Gastrocnemius medialis (tissue), 4 donors: ENCODE measurements around the gene NKAPL.

Experiments
- CTCF ChIP-seq, 5 experiments: fragments of 450-650 bp in 3 of 5; fragments of 200-600 bp in 2 of 5; sonication (generic) in 2 of 5; IDR thresholded peaks in 4 of 5; conservative IDR thresholded peaks in 1 of 5; 1 replicate in 4 of 5; 2 replicates in 1 of 5; pipeline ENCODE4 v1.5.1; 2016 to 2019; ENCODE audit warnings: antibody characterized with exemption in 5 of 5, mild to moderate bottlenecking in 3 of 5, moderate library complexity in 3 of 5
- POLR2A ChIP-seq, 2 donors: fragments of 450-650 bp; IDR thresholded peaks; one replicate each; pipeline ENCODE4 v1.6.1; 2017; ENCODE audit warnings: antibody characterized with exemption in 2 of 2, mild to moderate bottlenecking in 2 of 2, moderate library complexity in 2 of 2

DNA sequence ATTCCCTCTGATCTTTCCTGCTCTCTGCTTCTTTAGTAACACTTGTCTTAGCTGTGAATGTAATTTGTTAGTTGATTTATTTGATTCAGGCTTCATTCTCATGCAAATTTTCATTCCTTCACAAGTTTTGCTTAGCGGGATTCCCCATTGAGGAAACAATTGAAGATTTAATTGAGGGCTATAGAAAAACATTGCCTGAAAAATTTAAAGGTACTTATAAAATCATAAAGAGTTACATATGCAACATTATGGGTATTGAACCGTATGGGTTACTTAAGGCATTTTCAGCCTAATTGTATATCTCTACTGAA lies 45.9 kb upstream of the NKAPL start:
- TF ChIP-seq CTCF (IDR thresholded peaks at IDR 0.05 in 4 of 5, conservative IDR thresholded peaks at IDR 0.05 in 1 of 5) (no peak), POLR2A (IDR thresholded peaks at IDR 0.05) (no peak)
